ENCODE data around the gene SPAG9. TPM values are rescaled to one million over a fixed set of nuclear protein-coding genes. Genes with fewer than 3 reads are reported as not detected.

The SPAG9 gene
- total RNA-seq, 2 experiments from 2014 or later: 39.8 to 43.2 TPM

- no peak overlapping the region for H3K4me3 Mint-ChIP-seq
- no peaks in the 10 kb centered on the region for H3K4me1 Mint-ChIP-seq (ENCODE audit: low read depth)
- no peaks in the 10 kb centered on the region for H3K9me3 Mint-ChIP-seq
- no peaks in the 10 kb centered on the region for H3K27me3 Mint-ChIP-seq (ENCODE audit: low read depth)
- CTCF ChIA-PET: no interaction called here
- intact Hi-C loops (cut with micrococcal nuclease): no loop called here
- no peak for DNase-seq
- H3K27ac Mint-ChIP-seq: no peak overlapping the region
- H3K36me3 Mint-ChIP-seq (ENCODE audit: low read depth): peaks cover 13% of the 10 kb centered on the region
Observed at GRCh38 chr17:51018541-51018940, 102.1 kb downstream of the SPAG9 start.

- intact Hi-C loops (cut with micrococcal nuclease): no loop called here
- H3K4me1 Mint-ChIP-seq (ENCODE audit: low read depth): no peaks in the 10 kb centered on the region
- no peaks in the 10 kb centered on the region for H3K9me3 Mint-ChIP-seq
- CTCF ChIA-PET: interaction anchor here (1.0 to 1.8 kb wide), 2 partner anchors 12 to 17 kb away, joined by 3 to 4 read pairs; no protein-coding TSS in a partner anchor
- no peak for DNase-seq
- no peaks in the 10 kb centered on the region for H3K27me3 Mint-ChIP-seq (ENCODE audit: low read depth)
- H3K4me3 Mint-ChIP-seq: no peak overlapping the region
- H3K27ac Mint-ChIP-seq: no peak overlapping the region
- peaks cover 13% of the 10 kb centered on the region for H3K36me3 Mint-ChIP-seq (ENCODE audit: low read depth)
Observed at GRCh38 chr17:51017270-51017669, 103.4 kb downstream of the SPAG9 start.

DNA sequence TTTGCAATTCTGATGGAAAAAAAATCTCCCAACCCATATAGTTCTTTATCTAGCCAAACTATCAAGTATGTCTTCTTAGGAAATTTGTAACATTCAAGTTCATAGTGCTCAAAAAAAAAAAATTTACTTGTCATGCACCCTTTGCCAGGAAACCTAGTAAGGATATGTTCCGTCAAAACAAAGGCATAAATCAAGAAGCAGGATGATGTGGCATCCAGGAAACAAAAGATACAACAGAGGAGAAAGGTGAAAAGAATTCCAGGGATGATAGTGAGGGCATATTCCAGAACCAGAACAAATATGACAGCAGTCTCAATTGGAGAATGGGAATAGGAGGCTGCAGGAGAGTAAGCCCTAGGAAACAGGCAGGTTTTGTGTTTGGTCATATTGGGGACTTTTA is 104.6 kb downstream of the SPAG9 start:
- CTCF ChIA-PET: no interaction called here
- H3K9me3 Mint-ChIP-seq: no peaks in the 10 kb centered on the region

GRCh38 chr17:51015145-51015558 is 105.5 kb downstream of the SPAG9 start:
- Mint-ChIP-seq H3K36me3 (ENCODE audit: low read depth) (peaks cover 13% of the 10 kb centered on the region), H3K4me1 (ENCODE audit: low read depth) (no peaks in the 10 kb centered on the region), H3K27me3 (ENCODE audit: low read depth) (no peaks in the 10 kb centered on the region), H3K4me3 (no peak overlapping the region), H3K27ac (no peak overlapping the region), H3K9me3 (no peaks in the 10 kb centered on the region)
- no peak for DNase-seq
- intact Hi-C loops (cut with micrococcal nuclease): no loop called here
- CTCF ChIA-PET: interaction anchor here (1.0 to 1.8 kb wide), 2 partner anchors 15 to 138 kb away, joined by 4 to 10 read pairs; partner anchors contain the start of gene NME1

More for the DNA sequence above, 104.6 kb downstream of the SPAG9 start:
- intact Hi-C loops (cut with micrococcal nuclease): no loop called here
- Mint-ChIP-seq H3K4me1 (ENCODE audit: low read depth) (no peaks in the 10 kb centered on the region), H3K36me3 (ENCODE audit: low read depth) (peaks cover 13% of the 10 kb centered on the region), H3K27ac (no peak overlapping the region), H3K4me3 (no peak overlapping the region), H3K27me3 (ENCODE audit: low read depth) (no peaks in the 10 kb centered on the region)
- no peak for DNase-seq

GRCh38 chr17:51014129-51014528 is 106.5 kb downstream of the SPAG9 start:
- DNase-seq: no peak
- Mint-ChIP-seq H3K4me1 (ENCODE audit: low read depth) (no peaks in the 10 kb centered on the region), H3K36me3 (ENCODE audit: low read depth) (peaks cover 13% of the 10 kb centered on the region), H3K27me3 (ENCODE audit: low read depth) (no peaks in the 10 kb centered on the region), H3K27ac (no peak overlapping the region), H3K4me3 (no peak overlapping the region), H3K9me3 (no peaks in the 10 kb centered on the region)
- CTCF ChIA-PET: interaction anchor here (0.6 to 1.8 kb wide), 5 partner anchors 8 to 490 kb away, joined by 3 to 10 read pairs (median 3); partner anchors contain the start of gene NME1
- intact Hi-C loops (cut with micrococcal nuclease): no loop called here

- intact Hi-C loops (cut with micrococcal nuclease): no loop called here
- Mint-ChIP-seq H3K27ac (no peak overlapping the region), H3K36me3 (ENCODE audit: low read depth) (peaks cover 10% of the 10 kb centered on the region), H3K4me3 (no peak overlapping the region), H3K27me3 (ENCODE audit: low read depth) (no peaks in the 10 kb centered on the region), H3K9me3 (no peaks in the 10 kb centered on the region), H3K4me1 (ENCODE audit: low read depth) (no peaks in the 10 kb centered on the region)
- CTCF ChIA-PET: interaction anchor here (0.8 kb wide), 1 partner anchor 14 kb away, joined by 3 read pairs; no protein-coding TSS in a partner anchor
- no peak for DNase-seq
Observed at GRCh38 chr17:51013322-51013721, 107.3 kb downstream of the SPAG9 start.

GRCh38 chr17:51012538-51012937 is 108.1 kb downstream of the SPAG9 start:
- no peak overlapping the region for H3K27ac Mint-ChIP-seq
- no peaks in the 10 kb centered on the region for H3K9me3 Mint-ChIP-seq
- H3K27me3 Mint-ChIP-seq (ENCODE audit: low read depth): no peaks in the 10 kb centered on the region
- no peaks in the 10 kb centered on the region for H3K4me1 Mint-ChIP-seq (ENCODE audit: low read depth)
- H3K4me3 Mint-ChIP-seq: no peak overlapping the region
- intact Hi-C loops (cut with micrococcal nuclease): no loop called here
- CTCF ChIA-PET: interaction anchor here (0.8 kb wide), 1 partner anchor 13 kb away, joined by 3 read pairs; no protein-coding TSS in a partner anchor
- DNase-seq: no peak
- peaks cover 10% of the 10 kb centered on the region for H3K36me3 Mint-ChIP-seq (ENCODE audit: low read depth)

GRCh38 chr17:51010173-51010675 is 110.4 kb downstream of the SPAG9 start:
- CTCF ChIA-PET: interaction anchor here (0.8 to 1.8 kb wide), 2 partner anchors 50 to 143 kb away, joined by 3 to 8 read pairs; partner anchors contain the start of gene NME1
- no peak overlapping the region for H3K27ac Mint-ChIP-seq
- no peaks in the 10 kb centered on the region for H3K27me3 Mint-ChIP-seq (ENCODE audit: low read depth)
- H3K9me3 Mint-ChIP-seq: no peaks in the 10 kb centered on the region
- H3K4me3 Mint-ChIP-seq: no peak overlapping the region
- H3K36me3 Mint-ChIP-seq (ENCODE audit: low read depth): peaks cover 4% of the 10 kb centered on the region
- intact Hi-C loops (cut with micrococcal nuclease): no loop called here
- H3K4me1 Mint-ChIP-seq (ENCODE audit: low read depth): no peaks in the 10 kb centered on the region
- DNase-seq: no peak

- H3K27ac Mint-ChIP-seq: no peak overlapping the region
- DNase-seq: no peak
- no peaks in the 10 kb centered on the region for H3K4me1 Mint-ChIP-seq (ENCODE audit: low read depth)
- intact Hi-C loops (cut with micrococcal nuclease): no loop called here
- no peak overlapping the region for H3K4me3 Mint-ChIP-seq
- CTCF ChIA-PET: no interaction called here
- no peaks in the 10 kb centered on the region for H3K9me3 Mint-ChIP-seq
- no peaks in the 10 kb centered on the region for H3K27me3 Mint-ChIP-seq (ENCODE audit: low read depth)
- H3K36me3 Mint-ChIP-seq (ENCODE audit: low read depth): peaks cover 6% of the 10 kb centered on the region
Observed at GRCh38 chr17:51006601-51007000, 114.1 kb downstream of the SPAG9 start.

GRCh38 chr17:51005768-51006167 is 114.9 kb downstream of the SPAG9 start:
- DNase-seq: no peak
- CTCF ChIA-PET: interaction anchor here (1.4 to 4.7 kb wide), 2 partner anchors 11 to 147 kb away, joined by 3 to 43 read pairs; partner anchors contain the start of gene NME1
- intact Hi-C loops (cut with micrococcal nuclease): no loop called here
- no peaks in the 10 kb centered on the region for H3K9me3 Mint-ChIP-seq
- H3K27me3 Mint-ChIP-seq (ENCODE audit: low read depth): no peaks in the 10 kb centered on the region
- H3K27ac Mint-ChIP-seq: no peak overlapping the region
- H3K36me3 Mint-ChIP-seq (ENCODE audit: low read depth): peaks cover 12% of the 10 kb centered on the region
- H3K4me3 Mint-ChIP-seq: no peak overlapping the region
- no peaks in the 10 kb centered on the region for H3K4me1 Mint-ChIP-seq (ENCODE audit: low read depth)

GRCh38 chr17:51004249-51004648 is 116.4 kb downstream of the SPAG9 start:
- no peak for DNase-seq
- intact Hi-C loops (cut with micrococcal nuclease): no loop called here
- CTCF ChIA-PET: interaction anchor here (0.8 to 4.7 kb wide), 3 partner anchors 52 to 149 kb away, joined by 3 to 43 read pairs (median 4); partner anchors contain the start of gene NME1
- Mint-ChIP-seq H3K36me3 (ENCODE audit: low read depth) (peaks cover 12% of the 10 kb centered on the region), H3K4me1 (ENCODE audit: low read depth) (no peaks in the 10 kb centered on the region), H3K4me3 (no peak overlapping the region), H3K9me3 (no peaks in the 10 kb centered on the region), H3K27ac (no peak overlapping the region), H3K27me3 (ENCODE audit: low read depth) (no peaks in the 10 kb centered on the region)

DNA sequence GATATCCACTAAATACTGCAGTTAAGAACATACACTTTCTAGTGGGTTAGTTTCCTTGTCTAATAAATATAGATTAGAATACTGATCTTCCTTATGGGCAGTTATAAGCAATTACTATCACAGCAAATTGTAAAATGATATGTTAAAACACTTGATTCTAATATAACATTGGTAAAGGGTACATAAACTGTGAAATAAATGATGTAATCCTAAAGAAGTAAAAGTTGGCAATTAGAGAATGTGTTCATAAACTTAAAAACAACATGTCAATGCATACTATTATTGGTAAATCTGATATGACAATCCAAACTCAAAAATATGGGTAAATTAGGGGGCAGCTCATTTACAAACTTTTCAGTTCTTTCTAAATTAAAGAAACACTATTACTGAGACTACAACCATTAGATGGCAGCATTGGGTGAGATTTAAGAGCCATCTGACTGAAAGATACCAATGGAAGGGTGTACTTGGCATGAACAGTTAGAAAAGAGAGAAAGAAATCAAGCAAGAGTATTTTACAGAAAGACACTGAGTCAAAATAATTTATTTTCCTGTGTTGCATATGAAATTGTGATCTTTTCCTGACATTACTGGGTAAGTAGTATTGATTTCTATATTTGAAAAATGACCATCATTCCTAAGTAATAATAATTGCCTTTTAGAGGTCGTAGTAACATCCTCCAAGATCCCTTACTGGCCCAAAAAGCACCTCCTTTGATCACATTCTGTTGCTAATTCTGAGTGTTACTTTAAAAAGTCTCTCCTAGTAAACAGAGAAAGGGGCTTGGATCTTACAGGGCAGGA is 119.6 kb downstream of the SPAG9 start:
- CTCF ChIA-PET: interaction anchor here (0.6 to 5.6 kb wide), 17 partner anchors 13 to 257 kb away, joined by 3 to 49 read pairs (median 3); partner anchors contain the start of genes NME1 and SPAG9

More for the DNA sequence above, 119.6 kb downstream of the SPAG9 start:
- Mint-ChIP-seq H3K9me3 (no peaks in the 10 kb centered on the region), H3K27ac (no peak overlapping the region), H3K27me3 (ENCODE audit: low read depth) (no peaks in the 10 kb centered on the region), H3K36me3 (ENCODE audit: low read depth) (peaks cover 23% of the 10 kb centered on the region), H3K4me3 (no peak overlapping the region), H3K4me1 (ENCODE audit: low read depth) (no peaks in the 10 kb centered on the region)
- intact Hi-C loops (cut with micrococcal nuclease): loop anchor here (1.0 to 2.0 kb wide), 5 partner anchors 55 to 322 kb away; partner anchors contain the start of genes MBTD1, NME1, SPAG9 and UTP18
- DNase-seq: peak; percentile 18
